H1 (cell line): ENCODE measurements around the gene CCDC124. TPM values are rescaled to one million over a fixed set of nuclear protein-coding genes. Genes with fewer than 3 reads are reported as not detected.
A peak's percentile ranks its signal among the peaks of the same experiment; 100 is the strongest.

Experiments
- CTCF ChIA-PET: fragments of 300-600 bp; sonication (Branson Sonifier 250); formaldehyde crosslinking; loops from one replicate; lab custom pipeline; 2021; ENCODE audit not compliant: partially characterized antibody; lab: Charles Lee
- POLR2A ChIA-PET: fragments of 300-600 bp; sonication (Branson Sonifier 250); formaldehyde crosslinking; loops from one replicate; lab custom pipeline; 2021; ENCODE audit warnings: inconsistent platforms; ENCODE audit not compliant: partially characterized antibody; lab: Charles Lee
- DNase-seq, 2 experiments: peaks; one replicate each; pipeline versions ENCODE4 v3.0.0 to v3.0.0-alpha.2; 2010 to 2022; ENCODE audit warnings: low spot score in 2 of 2, low read depth in 1 of 2, mixed read lengths in 1 of 2
- FAIRE-seq: peaks from 2 replicates; lab custom pipeline; 2011; peaks lifted over from hg19 to GRCh38; lab: Jason Lieb, UNC
- H2AFZ ChIP-seq: 2 replicates; pipeline ENCODE4 v1.8.1; 2012; ENCODE audit warnings: low read length, inconsistent platforms
- H2AK5ac ChIP-seq: 2 replicates; pipeline ENCODE4 v1.6.1; 2013; ENCODE audit warnings: low read depth, low read length
- H2BK120ac ChIP-seq: replicated peaks from 2 replicates; pipeline ENCODE3; 2013; ENCODE audit warnings: low read depth, low read length, inconsistent platforms
- H2BK12ac ChIP-seq: 2 replicates; pipeline ENCODE4 v1.6.1; 2013; ENCODE audit warnings: low read depth, low read length
- H2BK15ac ChIP-seq: 2 replicates; pipeline ENCODE4 v1.6.1; 2013; ENCODE audit warnings: low read length
- H2BK20ac ChIP-seq: 2 replicates; pipeline ENCODE4 v1.6.1; 2013; ENCODE audit warnings: low read length
- H2BK5ac ChIP-seq: 2 replicates; pipeline ENCODE4 v1.6.1; 2013; ENCODE audit warnings: low read depth, low read length
- H3K14ac ChIP-seq: 2 replicates; pipeline ENCODE4 v1.6.1; 2013; ENCODE audit warnings: inconsistent platforms; ENCODE audit not compliant: insufficient read length
- H3K18ac ChIP-seq: 2 replicates; pipeline ENCODE4 v1.6.1; 2013; ENCODE audit warnings: low read length; ENCODE audit errors: extremely low read depth
- H3K23ac ChIP-seq: 2 replicates; pipeline ENCODE4 v1.6.1; 2013; ENCODE audit warnings: inconsistent platforms; ENCODE audit not compliant: insufficient read length
- H3K23me2 ChIP-seq: 2 replicates; pipeline ENCODE4 v1.6.1; 2013; ENCODE audit warnings: low read depth, low read length
- H3K27ac ChIP-seq: 2 replicates; pipeline ENCODE4 v1.6.1; 2011; ENCODE audit warnings: low read depth, low read length, inconsistent platforms
- H3K27me3 ChIP-seq, 4 experiments: replicated peaks in 1 of 4; 1 replicate in 1 of 4; 2 replicates in 3 of 4; pipeline versions ENCODE4 v1.6.1 to v1.8.1; 2011 to 2013; ENCODE audit warnings: low read length in 3 of 4, mild to moderate bottlenecking in 3 of 4, inconsistent platforms in 2 of 4, mixed read lengths in 2 of 4, moderate library complexity in 1 of 4; ENCODE audit not compliant: control insufficient read depth in 3 of 4, insufficient read depth in 3 of 4; ENCODE audit errors: extremely low read depth in 1 of 4
- H3K36me3 ChIP-seq, 4 experiments: 2 replicates each; pipeline versions ENCODE4 v1.6.1 to v1.8.1; 2011 to 2013; ENCODE audit warnings: mild to moderate bottlenecking in 4 of 4, low read length in 3 of 4, moderate library complexity in 2 of 4, control low read depth in 1 of 4, inconsistent platforms in 1 of 4; ENCODE audit not compliant: insufficient read depth in 4 of 4, control insufficient read depth in 2 of 4
- H3K4ac ChIP-seq: replicated peaks from 2 replicates; pipeline ENCODE3; 2013; ENCODE audit warnings: low read length, low read depth, mixed read lengths, inconsistent platforms; ENCODE audit not compliant: insufficient read length
- H3K4me1 ChIP-seq, 4 experiments: replicated peaks in 1 of 4; 1 replicate in 1 of 4; 2 replicates in 3 of 4; pipeline versions ENCODE4 v1.6.1 to v1.8.1; 2011 to 2013; ENCODE audit warnings: low read length in 3 of 4, inconsistent platforms in 2 of 4, mixed read lengths in 1 of 4; ENCODE audit not compliant: insufficient read depth in 4 of 4, control insufficient read depth in 3 of 4
- H3K4me2 ChIP-seq, 2 experiments: 2 replicates each; pipeline versions ENCODE4 v1.6.1 to v1.8.1; 2011 to 2013; ENCODE audit warnings: low read depth in 2 of 2, low read length in 2 of 2, control low read depth in 1 of 2, inconsistent platforms in 1 of 2, mild to moderate bottlenecking in 1 of 2; ENCODE audit not compliant: insufficient read depth in 1 of 2
- H3K4me3 ChIP-seq, 4 experiments: fragments of 200-600, 300-600 bp in 1 of 4; sonication (generic), shearing (Covaris generic), sonication (Bioruptor Twin) in 1 of 4; 2 replicates each; pipeline versions ENCODE4 v1.5.1 to v1.8.1; 2011 to 2016; ENCODE audit warnings: low read length in 4 of 4, low read depth in 3 of 4, control low read depth in 2 of 4, inconsistent platforms in 2 of 4, mild to moderate bottlenecking in 2 of 4, mixed read lengths in 1 of 4, moderate library complexity in 1 of 4; ENCODE audit not compliant: insufficient read depth in 2 of 4; ENCODE audit errors: extremely low read depth in 1 of 4
- H3K56ac ChIP-seq: replicated peaks from 2 replicates; pipeline ENCODE3; 2013; ENCODE audit warnings: low read depth, mild to moderate bottlenecking, mixed read lengths, low read length, inconsistent platforms; ENCODE audit not compliant: insufficient read length
- H3K79me1 ChIP-seq: 2 replicates; pipeline ENCODE4 v1.6.1; 2013; ENCODE audit warnings: low read depth, low read length, control low read depth
- H3K79me2 ChIP-seq, 2 experiments: 2 replicates each; pipeline versions ENCODE4 v1.6.1 to v1.8.1; 2012 to 2013; ENCODE audit warnings: low read length in 2 of 2, mild to moderate bottlenecking in 2 of 2, inconsistent platforms in 1 of 2; ENCODE audit not compliant: insufficient read depth in 2 of 2, control insufficient read depth in 1 of 2
- H3K9ac ChIP-seq, 4 experiments: replicated peaks in 1 of 4; 1 replicate in 1 of 4; 2 replicates in 3 of 4; pipeline versions ENCODE4 v1.6.1 to v1.8.1; 2011 to 2013; ENCODE audit warnings: low read depth in 3 of 4, low read length in 3 of 4, control low read depth in 2 of 4, mild to moderate bottlenecking in 2 of 4, moderate library complexity in 2 of 4, inconsistent platforms in 1 of 4; ENCODE audit errors: extremely low read depth in 1 of 4
- H3K9me3 ChIP-seq, 2 experiments: 2 replicates each; pipeline versions ENCODE4 v1.6.1 to v1.8.1; 2012 to 2013; ENCODE audit warnings: mild to moderate bottlenecking in 2 of 2, moderate library complexity in 2 of 2, control low read depth in 1 of 2, inconsistent platforms in 1 of 2, low read depth in 1 of 2, low read length in 1 of 2, mixed read lengths in 1 of 2; ENCODE audit not compliant: insufficient read depth in 2 of 2
- H4K20me1 ChIP-seq, 2 experiments: replicated peaks in 1 of 2; 2 replicates each; pipeline versions ENCODE3 to v1.8.1; 2011 to 2013; ENCODE audit warnings: inconsistent platforms in 2 of 2, low read length in 2 of 2, mild to moderate bottlenecking in 1 of 2; ENCODE audit not compliant: insufficient read depth in 2 of 2, control insufficient read depth in 1 of 2
- H4K5ac ChIP-seq: 2 replicates; pipeline ENCODE4 v1.6.1; 2013; ENCODE audit warnings: low read length, low read depth, mixed read lengths, inconsistent platforms; ENCODE audit not compliant: insufficient read length
- H4K8ac ChIP-seq: 2 replicates; pipeline ENCODE4 v1.8.0; 2013; ENCODE audit warnings: mild to moderate bottlenecking, moderate library complexity, low read length, inconsistent platforms; ENCODE audit not compliant: insufficient read depth; ENCODE audit errors: extremely low read depth
- H4K91ac ChIP-seq: replicated peaks from 2 replicates; pipeline ENCODE3; 2013; ENCODE audit warnings: low read length, mixed read lengths, inconsistent platforms; ENCODE audit not compliant: insufficient read length
- EP300 ChIP-seq, 2 experiments: IDR thresholded peaks; 1 replicate in 1 of 2; 2 replicates in 1 of 2; pipeline ENCODE4 v1.6.1; 2011 to 2012; ENCODE audit warnings: low read depth in 2 of 2, low read length in 2 of 2, mild to moderate bottlenecking in 2 of 2, borderline replicate concordance in 1 of 2, inconsistent platforms in 1 of 2, moderate library complexity in 1 of 2
- POU5F1 ChIP-seq: IDR thresholded peaks from 2 replicates; pipeline ENCODE4 v1.6.1; 2011; ENCODE audit warnings: low read depth, mild to moderate bottlenecking, low read length, moderate library complexity
- WGBS, 2 experiments: shearing (Covaris generic) in 1 of 2; methylation state at CpG; one replicate each; pipeline versions ENCODE4 v1.1.6 to v1.1.7; 2013 to 2015; ENCODE audit warnings: low lambda C conversion rate in 2 of 2, mixed read lengths in 2 of 2, inconsistent platforms in 1 of 2, low coverage in 1 of 2, missing lambda C conversion rate in 1 of 2; ENCODE audit not compliant: insufficient replicate concordance in 2 of 2, insufficient coverage in 1 of 2, insufficient read length in 1 of 2; ENCODE audit errors: extremely low coverage in 1 of 2, missing lambda C conversion rate in 1 of 2; 5-methylcytosine and 5-hydroxymethylcytosine counted together
- polyA plus RNA-seq, 7 experiments: library from polyadenylated mRNA; depleted of rRNA in 3 of 7; stranded (reverse) in 5 of 7; unstranded in 2 of 7; fragments of >200 nt in 5 of 7; fragments of 200-250 nt in 2 of 7; gene quantifications; 1 replicate in 5 of 7; 2 replicates in 1 of 7; 4 replicates in 1 of 7; pipeline versions ENCODE4 v1.2.1 to v1.2.3, GENCODE V29; 2011 to 2013; ENCODE audit warnings: missing spikeins in 2 of 7, mixed read lengths in 2 of 7
- total RNA-seq: library from RNA; stranded (reverse); fragmentation: NEBNext Ultra II Directional; extraction: Animal tissue kit (Norgen Biotek cat#: 25700); gene quantifications from 2 replicates; pipeline ENCODE4 v1.2.1, GENCODE V29; 2021
- TF ChIP-seq, protein P1 (sequence below): IDR thresholded peaks from 2 replicates; pipeline ENCODE4 v1.6.1; 2012; ENCODE audit warnings: inconsistent platforms
- TF ChIP-seq, protein P2 (sequence below): IDR thresholded peaks from 2 replicates; pipeline ENCODE4 v1.6.1; 2012; ENCODE audit warnings: inconsistent platforms

CCDC124 gene
- total and polyA plus RNA-seq, 2 of the 8 experiments (the other 6 are each of a cell fraction or from before 2014, with no cell fraction given): 95.2 to 103 TPM

DNA sequence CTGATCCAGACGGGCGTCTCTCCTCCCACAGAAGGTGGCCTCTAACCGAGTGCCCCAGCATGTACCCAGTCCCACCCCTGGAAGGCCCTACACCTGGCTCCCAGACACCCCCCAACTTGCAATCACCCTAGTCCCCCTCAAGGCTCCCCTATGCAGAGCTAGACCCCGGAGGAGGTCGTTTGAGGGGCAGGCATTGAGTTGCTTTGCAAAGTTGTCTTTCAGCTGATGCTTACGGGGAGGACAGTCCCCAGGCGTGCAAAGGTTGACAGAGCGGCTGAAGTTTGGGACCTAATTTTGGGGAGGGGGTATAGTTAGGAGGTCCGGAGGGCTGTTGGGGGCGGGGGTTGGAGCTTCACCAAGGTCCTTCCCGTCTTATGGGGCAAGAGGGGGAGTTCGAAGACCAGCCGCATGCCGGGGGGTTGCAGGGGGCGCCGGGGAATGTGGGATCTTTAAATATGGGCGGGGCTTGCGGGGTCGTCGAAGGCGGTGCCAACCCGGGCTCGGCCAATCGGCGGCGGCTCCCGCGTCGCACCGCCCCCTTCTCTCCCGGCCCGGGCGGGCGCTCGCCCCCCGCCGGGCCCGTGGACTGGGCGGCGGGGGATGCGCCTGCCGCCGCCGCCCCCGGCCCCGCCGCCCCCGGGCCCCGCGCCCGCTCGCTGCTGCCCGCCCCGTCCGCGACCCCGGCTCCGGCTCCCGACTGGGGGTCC lies 33.9 kb downstream of the CCDC124 start, which contains the start of gene KCNN1:
TSS of gene KCNN1 (plus strand) at position 558 of the 707 bp plus-strand sequence. CDS start 6,782 bp downstream, outside the sequence.
- POLR2A ChIA-PET: interaction anchor here (0.5 to 6.8 kb wide), 13 partner anchors 9 to 1417 kb away, joined by 3 to 23 read pairs (median 4); partner anchors contain the start of genes CCDC124, FCHO1 and RPL18A
- Histone ChIP-seq H4K8ac (peak within 1 kb of the TSS; percentile 75), H4K91ac (no peak within 1 kb of the TSS), H3K79me1 (no peaks in the 10 kb centered on the region), H2BK15ac (0 out of 2 replicates have a peak within 1 kb of the TSS, but pooled peaks have one; percentile 29), H3K23me2 (peaks cover 3% of the 10 kb centered on the region), H3K27ac (no peak within 1 kb of the TSS), H3K79me2 (no peaks in the 10 kb centered on the region), H4K20me1 (peaks cover 0 to 2% of the 10 kb centered on the region in 2 experiments), H3K27me3 (peaks cover 0 to 9% (median 3%) of the 10 kb centered on the region in 4 experiments; a peak in 3 of 7 replicates), H2BK5ac (no peak within 1 kb of the TSS), H3K23ac (no peak within 1 kb of the TSS), H2AK5ac (no peak within 1 kb of the TSS), H2AFZ (peak within 1 kb of the TSS; percentile 33; the same call in 1 of the 2 replicates), H4K5ac (peak within 1 kb of the TSS; percentile 60), H3K9me3 (no peaks in the 10 kb centered on the region), H3K56ac (no peak within 1 kb of the TSS), H2BK20ac (0 out of 2 replicates have a peak within 1 kb of the TSS, but pooled peaks have one; percentile 32), H2BK120ac (no peak within 1 kb of the TSS), H3K4me3 (peak within 1 kb of the TSS; percentile 55 to 87 (median 72)), H3K4me2 (peak within 1 kb of the TSS; percentile 89 to 100), H2BK12ac (peak within 1 kb of the TSS; percentile 60; the same call in 1 of the 2 replicates), H3K4me1 (peaks cover 4 to 18% (median 11%) of the 10 kb centered on the region in 4 experiments), H3K36me3 (no peaks in the 10 kb centered on the region), H3K14ac (no peak within 1 kb of the TSS), H3K9ac (peak within 1 kb of the TSS in 2 of 4 experiments; percentile 13 to 36; a peak in 2 of 7 replicates), H3K4ac (no peak within 1 kb of the TSS), H3K18ac (peak within 1 kb of the TSS; percentile 38)
- CTCF ChIA-PET: interaction anchor here (0.7 to 4.0 kb wide), 8 partner anchors 8 to 860 kb away, joined by 3 to 19 read pairs (median 8); partner anchors contain the start of gene CCDC124
- WGBS, 2 experiments: 47% methylated on average over 9 of the region's 59 CpGs; no CpG with 5 or more reads in 1 of the 2 experiments
- FAIRE-seq (no peak), DNase-seq (peak in 1 of 2 experiments; percentile 83)
- TF ChIP-seq, protein P1, sequence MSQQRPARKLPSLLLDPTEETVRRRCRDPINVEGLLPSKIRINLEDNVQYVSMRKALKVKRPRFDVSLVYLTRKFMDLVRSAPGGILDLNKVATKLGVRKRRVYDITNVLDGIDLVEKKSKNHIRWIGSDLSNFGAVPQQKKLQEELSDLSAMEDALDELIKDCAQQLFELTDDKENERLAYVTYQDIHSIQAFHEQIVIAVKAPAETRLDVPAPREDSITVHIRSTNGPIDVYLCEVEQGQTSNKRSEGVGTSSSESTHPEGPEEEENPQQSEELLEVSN: peak; percentile 45; the same call in 1 of the 2 replicates
- TF ChIP-seq, protein P2, sequence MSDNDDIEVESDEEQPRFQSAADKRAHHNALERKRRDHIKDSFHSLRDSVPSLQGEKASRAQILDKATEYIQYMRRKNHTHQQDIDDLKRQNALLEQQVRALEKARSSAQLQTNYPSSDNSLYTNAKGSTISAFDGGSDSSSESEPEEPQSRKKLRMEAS: peak; percentile 55; the same call in 1 of the 2 replicates
- no peak for TF ChIP-seq EP300 (IDR thresholded peaks at IDR 0.05; ENCODE audit: borderline replicate concordance in 1 of 2, low read depth in 2 of 2, low read length in 2 of 2)
- TF ChIP-seq POU5F1: no peak
